Adipose tissue (tissue), 3 donors: ENCODE results near the gene DENND1A. TPM values are rescaled to one million over a fixed set of nuclear protein-coding genes. Genes with fewer than 3 reads are reported as not detected.

Experiments used
- H3K27ac ChIP-seq: one replicate; pipeline ENCODE4 v1.5.1; 2013; ENCODE audit warnings: low read depth, low read length
- WGBS, 3 donors: extraction: QIAGEN DNeasy Blood & Tissue Kit; methylation state at CpG; one replicate each; pipeline ENCODE4 v1.1.7; 2013; 5-methylcytosine and 5-hydroxymethylcytosine counted together
- polyA plus RNA-seq, 3 donors: library from polyadenylated mRNA; stranded (reverse); fragments of 200-250 nt; gene quantifications; one replicate each; pipeline ENCODE4 v1.2.3, GENCODE V29; 2013
- donor health status: healthy with polysubstance abuse.
- donor health status: Bipolar disorder and iron deficiency.
- donor health status: healthy.

The DENND1A gene
- polyA plus RNA-seq, 3 donors = 3.3 to 12.9 (median 9.4) TPM

DNA sequence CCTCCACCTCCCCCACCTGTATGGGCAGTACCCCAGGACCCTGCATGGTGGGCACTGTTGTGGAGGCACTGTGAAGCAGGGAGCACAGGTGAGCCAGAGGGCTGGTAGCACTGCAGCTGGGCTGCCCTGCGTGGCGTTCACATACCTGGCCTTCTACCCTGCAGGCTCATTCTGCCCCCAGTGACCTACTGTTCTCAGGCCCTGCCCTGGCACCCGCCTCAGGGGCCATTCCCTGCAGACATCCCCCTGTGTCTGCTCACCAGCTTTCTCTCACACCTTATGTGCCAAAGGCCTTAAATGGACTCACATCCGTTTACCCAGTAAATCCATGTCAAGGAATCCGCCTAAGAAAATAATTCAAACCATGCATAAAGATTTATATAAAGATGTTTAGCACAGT, 377.4 kb downstream of the DENND1A start:
- H3K27ac ChIP-seq = no peak overlapping the region
- 97 to 98% (median 98%) methylated on average over 5 of the region's 5 CpGs for WGBS, 3 donors

DNA sequence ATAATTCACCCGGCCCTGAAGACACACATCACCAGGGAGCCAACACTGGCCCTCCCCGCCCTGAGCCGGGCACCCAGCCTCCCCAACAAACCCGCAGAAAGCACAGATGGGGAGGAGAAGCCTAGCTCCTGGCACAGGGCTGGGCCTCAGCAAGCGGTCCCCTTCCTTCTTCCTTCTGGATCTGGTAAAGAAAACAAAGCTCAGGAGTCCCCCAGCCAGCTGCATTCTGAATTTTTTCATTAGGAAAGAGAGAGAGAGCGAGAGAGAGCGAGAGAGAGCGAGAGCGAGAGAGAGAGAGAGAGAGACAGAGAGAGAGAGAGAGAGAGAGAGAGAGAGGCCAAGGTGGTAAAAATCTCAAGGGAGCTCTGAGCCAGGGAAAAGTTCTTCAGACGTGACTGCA, 378.2 kb downstream of the DENND1A start:
- WGBS, 3 donors = 89 to 96% (median 91%) methylated on average over 10 of the region's 10 CpGs
- no peak overlapping the region for H3K27ac ChIP-seq

DNA sequence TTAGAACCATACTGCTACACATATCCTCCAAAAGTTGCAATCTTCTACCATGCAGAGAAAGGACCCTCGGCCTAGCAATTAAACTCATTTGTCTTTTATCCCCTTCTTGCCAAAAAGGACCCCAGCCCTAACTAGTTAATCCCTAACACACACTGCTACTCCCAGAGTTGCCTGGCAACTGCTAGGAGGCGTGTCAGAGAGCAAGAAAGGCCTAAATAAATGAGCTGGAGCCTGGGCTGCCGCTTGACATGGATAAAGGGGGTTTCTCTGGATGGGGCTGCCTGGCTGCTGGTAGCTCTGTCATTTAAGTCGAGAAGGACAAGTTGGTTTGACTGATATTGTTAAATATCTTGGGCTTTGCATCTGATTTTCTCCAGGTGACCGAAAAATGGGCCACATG, 379.1 kb downstream of the DENND1A start:
- no peak overlapping the region for H3K27ac ChIP-seq
- 83 to 91% (median 90%) methylated on average over 5 of the region's 5 CpGs for WGBS, 3 donors

DNA sequence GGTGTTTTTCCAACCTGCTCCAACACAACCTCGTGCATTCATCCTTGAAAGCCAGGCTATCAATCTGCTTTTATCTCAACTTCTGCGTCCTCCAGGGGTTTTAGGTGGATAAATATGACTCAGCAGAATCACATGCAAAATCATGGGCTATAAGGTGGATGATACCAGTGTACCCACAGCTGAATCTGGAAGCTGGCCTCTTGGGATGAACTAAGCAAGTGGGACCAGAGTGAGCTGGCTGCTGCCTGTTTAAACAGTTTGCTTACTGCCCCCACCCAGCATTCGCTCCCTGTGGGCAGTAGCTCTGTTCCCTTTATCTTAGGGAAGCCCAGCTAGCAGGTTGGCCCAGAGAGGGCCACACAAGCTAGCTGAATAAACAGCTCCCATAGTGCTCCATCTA, 379.9 kb downstream of the DENND1A start:
- WGBS, 3 donors = 54 to 86% (median 80%) methylated on average over 3 of the region's 3 CpGs

DNA sequence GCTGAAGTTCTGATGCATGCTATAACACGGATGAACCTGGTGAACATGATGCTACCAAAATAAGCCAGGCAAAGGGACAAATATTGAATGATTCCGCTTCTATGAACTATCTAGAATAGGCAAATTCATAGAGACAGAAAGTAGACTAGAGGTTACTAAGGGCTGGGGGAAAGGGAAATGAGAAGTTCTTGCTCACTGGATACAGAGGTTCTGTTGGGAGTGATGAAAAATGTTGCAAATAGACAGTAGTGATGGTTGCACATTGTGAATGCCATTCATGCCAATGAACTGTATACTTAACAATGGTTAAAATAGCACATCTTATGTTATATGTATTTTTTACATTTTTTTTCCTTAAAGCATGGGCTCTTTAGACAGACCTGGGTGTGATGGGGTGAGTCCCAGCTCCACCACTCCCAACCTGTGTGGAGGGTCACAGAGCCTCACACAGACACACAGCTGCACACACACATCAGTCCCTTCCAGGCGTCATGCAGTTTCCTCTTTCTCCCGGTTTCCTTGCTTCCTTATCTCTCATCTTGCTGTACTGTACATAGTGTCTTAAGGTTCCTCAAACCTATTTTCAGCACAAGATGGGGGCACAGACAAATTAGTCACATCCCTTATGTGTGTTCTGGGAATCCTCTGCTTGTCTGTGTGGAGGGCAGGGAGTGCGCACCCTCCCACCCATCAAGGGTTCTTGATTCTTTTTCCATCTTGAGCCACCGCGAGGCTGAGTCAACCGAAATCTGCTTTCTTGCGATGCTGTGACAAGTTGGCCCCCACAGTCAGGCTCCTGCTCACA, 381.0 kb downstream of the DENND1A start:
- H3K27ac ChIP-seq = no peak overlapping the region
- WGBS, 3 donors = 65 to 88% (median 73%) methylated on average over 9 of the region's 9 CpGs

More for the DNA sequence above, 379.9 kb downstream of the DENND1A start:
- no peak overlapping the region for H3K27ac ChIP-seq

DNA sequence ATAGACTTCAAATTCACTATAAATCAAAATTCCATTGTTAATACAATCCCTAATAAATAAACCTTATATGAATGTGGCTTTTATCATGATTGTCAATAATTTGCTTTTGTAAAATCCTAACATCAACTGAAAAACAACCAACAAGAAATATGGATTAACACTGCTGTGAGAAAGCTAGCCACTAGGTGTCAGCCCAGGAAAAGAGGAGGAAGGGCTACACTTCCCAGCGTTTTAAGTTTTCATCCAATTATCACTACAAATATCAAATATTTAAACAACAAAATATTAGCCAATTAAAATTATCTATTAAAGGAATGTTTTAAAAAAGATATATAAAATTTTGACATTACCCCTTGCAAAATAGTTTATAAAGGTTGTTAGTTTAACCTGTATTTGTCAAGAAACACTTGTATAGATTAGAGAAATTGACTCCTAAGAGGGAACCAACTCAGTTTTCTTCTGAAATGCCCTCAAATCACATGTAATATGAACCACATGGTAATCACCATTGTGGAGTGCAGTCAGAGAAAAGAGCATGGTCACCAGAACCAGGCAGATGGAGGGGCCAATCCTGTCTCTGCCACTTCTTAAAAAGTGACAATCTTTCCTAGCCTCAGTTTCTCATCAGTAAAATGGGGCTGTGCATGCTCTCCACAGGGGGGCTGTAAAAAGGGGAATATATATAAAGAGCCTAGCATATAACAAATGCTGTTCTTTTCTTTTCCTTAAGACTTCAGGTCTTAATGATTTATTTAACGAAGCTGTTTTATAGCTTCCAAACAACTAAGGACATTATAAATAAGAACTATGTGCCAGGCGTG, 385.7 kb downstream of the DENND1A start:
- whole genome bisulfite sequencing, 3 donors = 64 to 68% (median 67%) methylated on average over 3 of the region's 3 CpGs
- H3K27ac ChIP-seq = no peak overlapping the region

DNA sequence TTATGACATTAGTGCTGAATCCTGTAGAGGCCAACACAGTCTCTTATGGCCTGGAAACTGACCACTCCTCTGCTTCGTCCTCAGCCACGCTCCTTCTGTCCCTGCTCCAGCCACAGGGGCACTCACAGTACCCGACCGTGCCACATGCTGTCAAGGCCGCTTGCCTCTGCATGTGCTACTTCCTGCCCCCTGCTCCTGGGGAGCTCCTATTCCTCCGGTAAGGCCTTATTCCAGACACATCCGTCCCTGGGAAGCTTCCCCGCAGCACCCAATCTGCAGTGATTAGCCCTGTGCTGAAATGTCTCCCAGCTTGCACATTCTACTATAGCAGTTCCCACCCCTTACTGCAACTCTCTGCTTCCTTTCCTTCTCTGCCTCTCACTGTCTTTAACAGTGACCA, 386.4 kb downstream of the DENND1A start:
- 77 to 86% (median 84%) methylated on average over 8 of the region's 8 CpGs for WGBS, 3 donors
- no peak overlapping the region for H3K27ac ChIP-seq

DNA sequence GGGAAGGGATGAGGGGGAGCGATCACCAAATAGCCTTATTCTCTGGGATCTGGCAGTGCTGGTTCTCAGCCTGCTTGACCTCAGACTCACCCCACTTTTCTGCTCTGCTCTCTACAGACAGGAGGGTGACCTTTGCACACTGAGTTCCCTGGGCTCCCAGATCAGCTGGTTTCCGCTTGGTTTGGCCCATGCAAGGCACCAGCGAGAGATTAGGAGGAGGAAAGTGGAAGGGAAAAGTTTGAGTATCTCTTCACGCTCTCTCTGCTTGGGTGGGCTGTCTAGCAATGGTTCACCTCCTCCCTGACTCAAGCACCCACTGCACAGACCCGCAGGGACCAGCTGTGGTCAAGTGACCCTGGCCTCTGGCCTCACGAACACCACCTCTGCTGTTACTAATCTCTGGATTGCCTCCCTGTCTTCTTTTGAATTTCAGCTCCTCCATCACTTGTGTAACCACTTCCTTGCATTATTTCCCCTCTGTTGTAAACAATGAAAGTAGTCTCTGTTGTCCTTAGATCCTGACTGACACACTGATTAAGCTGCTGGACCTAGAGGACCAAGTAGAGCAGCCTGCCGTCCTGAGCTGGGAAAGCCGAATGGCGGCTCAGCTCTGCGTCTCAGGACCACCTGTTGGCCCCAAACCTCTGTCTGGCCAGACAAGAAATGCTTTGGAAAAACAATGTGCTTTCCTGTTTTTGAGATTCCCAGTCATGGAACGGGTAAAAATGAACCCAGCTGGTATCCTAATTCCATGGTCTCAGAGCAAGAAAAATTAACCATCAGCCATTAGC, 387.3 kb downstream of the DENND1A start:
- WGBS, 3 donors = 80 to 85% (median 82%) methylated on average over 11 of the region's 11 CpGs
- H3K27ac ChIP-seq = no peak overlapping the region

DNA sequence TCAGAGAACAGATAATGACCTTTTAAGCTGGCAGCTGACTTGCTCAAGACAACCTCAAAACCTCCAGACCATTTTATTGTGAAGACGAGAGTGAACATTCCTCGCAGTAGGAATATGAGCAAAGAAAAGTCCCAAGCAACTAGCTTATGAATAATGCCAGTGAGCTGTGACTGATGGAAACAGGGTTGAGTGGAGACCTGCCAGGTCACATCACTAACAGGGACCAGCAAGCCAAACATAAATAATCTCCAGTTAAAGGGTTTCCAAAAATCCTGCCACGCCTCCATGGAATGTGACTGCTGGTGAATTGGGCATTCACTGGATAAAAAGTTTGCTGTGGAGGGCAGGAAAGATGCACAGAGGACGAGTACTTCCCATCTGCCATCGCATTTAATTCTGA, 388.5 kb downstream of the DENND1A start:
- WGBS, 3 donors = 87 to 90% (median 89%) methylated on average over 5 of the region's 5 CpGs
- no peak overlapping the region for H3K27ac ChIP-seq

DNA sequence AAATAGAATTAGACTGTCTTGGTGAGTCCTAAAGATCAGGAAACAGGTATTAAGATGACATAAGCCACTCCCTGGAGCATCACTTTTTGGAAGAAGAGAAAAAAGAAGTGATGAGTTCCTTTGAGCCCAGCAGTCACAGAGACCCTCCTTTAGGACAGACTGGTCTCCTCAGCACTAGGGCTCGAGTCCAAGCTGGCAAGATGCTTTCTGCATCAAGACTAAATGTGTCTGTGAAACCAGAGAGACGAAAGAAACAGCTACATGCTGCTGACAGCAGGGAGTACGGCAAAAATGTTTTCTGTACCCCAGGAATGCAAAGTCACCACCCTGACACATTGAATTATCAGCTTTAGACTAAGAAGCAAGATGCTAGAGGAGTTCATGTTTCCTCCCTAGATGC, 389.5 kb downstream of the DENND1A start:
- H3K27ac ChIP-seq = no peak overlapping the region
- whole genome bisulfite sequencing, 3 donors = 76 to 86% (median 83%) methylated on average over 3 of the region's 3 CpGs

DNA sequence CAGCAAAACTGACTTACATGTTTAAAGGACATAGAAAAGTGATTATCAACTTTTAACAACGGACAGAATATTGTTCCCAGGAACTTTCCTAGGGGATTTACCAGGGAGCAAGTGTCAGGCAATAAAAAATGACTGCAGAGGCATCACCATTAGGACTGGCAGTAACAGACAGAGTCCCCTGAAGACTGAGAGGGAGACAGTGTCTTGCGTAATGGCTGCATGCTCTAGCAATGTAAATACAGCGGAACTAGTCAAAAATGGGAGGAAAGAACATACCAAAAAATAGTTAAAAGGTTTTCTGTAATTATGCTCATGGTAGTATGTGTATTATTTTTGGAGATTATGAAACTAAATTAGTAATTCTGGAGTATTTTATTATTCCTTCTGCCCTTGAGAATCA, 392.1 kb downstream of the DENND1A start:
- 78 to 83% (median 82%) methylated on average over 3 of the region's 3 CpGs for WGBS, 3 donors
- no peak overlapping the region for H3K27ac ChIP-seq

DNA sequence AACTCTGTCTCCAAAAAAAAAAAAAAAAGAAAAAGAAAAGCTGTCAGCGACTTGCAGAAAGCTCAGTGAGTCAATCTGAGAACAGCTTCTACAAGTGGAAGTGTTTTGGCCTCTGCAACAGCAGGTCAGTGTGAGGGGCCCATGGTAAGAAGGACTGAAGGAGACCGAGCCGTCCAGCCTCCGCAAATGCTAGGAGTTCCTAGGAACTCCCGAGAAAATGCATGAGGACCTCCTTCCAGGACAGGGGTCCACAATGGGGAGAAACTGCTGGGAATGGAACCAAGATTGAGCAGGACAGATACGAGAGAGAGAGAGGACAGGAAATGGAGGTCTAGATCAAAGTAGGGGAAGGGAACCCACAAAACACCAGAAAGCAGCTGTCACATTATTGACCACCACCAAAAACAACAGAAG, 393.5 kb downstream of the DENND1A start:
- WGBS, 3 donors = 88 to 96% (median 92%) methylated on average over 6 of the region's 6 CpGs
- no peak overlapping the region for H3K27ac ChIP-seq

DNA sequence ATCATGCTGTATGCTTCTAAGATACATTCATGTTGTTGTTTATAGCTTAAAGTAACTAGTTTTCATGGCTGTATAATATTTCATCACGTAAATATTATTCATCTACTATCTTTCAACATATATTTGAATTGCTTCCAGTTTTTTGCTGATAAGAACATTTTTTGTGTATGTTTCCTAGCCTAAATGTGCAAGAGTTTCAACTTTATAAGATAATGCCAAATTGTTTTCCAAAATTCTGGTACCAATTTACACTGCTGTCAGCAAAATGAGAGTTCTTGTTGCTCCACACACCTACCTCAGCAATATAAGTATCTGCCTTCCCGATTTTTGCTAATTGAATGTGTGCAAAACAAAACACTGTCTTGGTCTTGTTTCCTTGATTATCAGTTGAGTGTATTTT, 395.6 kb downstream of the DENND1A start:
- H3K27ac ChIP-seq = no peak overlapping the region
- WGBS, 3 donors = 94 to 95% (median 94%) methylated on average over 2 of the region's 2 CpGs

DNA sequence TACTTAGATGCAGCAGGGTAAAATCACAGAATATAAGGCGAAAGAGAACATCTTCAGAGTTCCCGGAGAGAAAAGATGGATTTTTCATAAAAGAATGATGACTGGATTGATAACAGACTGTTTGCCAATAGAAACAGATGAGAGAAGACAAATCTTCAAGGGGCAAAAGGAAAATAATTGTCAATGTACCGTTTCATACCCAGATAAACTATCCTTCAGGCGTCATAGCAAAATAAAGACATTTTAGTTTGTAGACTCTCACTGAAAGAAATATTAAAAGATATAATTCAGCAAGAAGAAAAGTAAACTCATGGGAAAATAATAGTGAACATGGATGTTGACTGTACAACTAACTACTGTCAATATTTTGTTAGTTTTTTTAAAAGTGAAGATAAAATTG, 399.7 kb downstream of the DENND1A start:
- 74 to 82% (median 74%) methylated on average over 4 of the region's 4 CpGs for whole genome bisulfite sequencing, 3 donors
- H3K27ac ChIP-seq = no peak overlapping the region

DNA sequence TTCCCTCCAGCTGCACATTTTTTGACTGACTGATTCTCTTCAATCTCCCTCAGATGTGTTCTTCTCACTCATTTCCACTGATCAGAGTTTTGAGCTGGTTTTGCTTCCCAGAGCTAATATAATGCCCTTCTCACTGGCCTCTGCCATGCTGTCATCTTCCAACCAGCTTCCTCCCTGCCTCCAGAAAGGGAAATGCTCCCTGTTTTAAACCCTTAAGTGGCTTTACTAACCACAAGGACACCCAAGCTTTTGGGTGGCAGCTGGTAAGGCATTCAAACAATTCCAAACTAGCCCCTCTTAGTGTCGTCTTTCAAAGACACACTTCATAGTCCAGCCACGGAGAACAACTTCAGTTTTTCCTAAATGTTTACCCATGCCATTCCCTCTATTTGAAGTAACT, 401.4 kb downstream of the DENND1A start:
- no peak overlapping the region for H3K27ac ChIP-seq
- WGBS, 3 donors = 78 to 83% (median 80%) methylated on average over 2 of the region's 2 CpGs

DNA sequence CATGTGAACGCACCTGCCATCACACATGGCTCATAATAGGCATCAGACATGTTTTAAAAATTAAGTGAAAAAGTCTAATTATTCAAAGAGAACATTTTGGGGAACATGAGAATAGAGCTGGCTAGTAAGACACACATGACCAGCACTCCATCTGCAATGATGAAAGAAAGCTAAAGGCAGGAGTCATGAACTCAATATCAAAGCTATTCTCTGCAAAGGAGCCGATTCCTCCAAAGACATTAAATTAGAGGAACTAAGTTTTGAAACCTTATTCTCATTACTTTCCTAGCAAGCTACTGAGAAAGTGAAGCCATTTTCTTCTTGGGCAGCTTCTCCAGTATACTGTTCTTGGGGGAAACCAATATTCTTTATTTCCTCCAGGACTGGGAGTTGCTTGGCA, 401.9 kb downstream of the DENND1A start:
- H3K27ac ChIP-seq = no peak overlapping the region
- WGBS, 3 donors = 89 to 94% (median 90%) methylated on average over 2 of the region's 2 CpGs

DNA sequence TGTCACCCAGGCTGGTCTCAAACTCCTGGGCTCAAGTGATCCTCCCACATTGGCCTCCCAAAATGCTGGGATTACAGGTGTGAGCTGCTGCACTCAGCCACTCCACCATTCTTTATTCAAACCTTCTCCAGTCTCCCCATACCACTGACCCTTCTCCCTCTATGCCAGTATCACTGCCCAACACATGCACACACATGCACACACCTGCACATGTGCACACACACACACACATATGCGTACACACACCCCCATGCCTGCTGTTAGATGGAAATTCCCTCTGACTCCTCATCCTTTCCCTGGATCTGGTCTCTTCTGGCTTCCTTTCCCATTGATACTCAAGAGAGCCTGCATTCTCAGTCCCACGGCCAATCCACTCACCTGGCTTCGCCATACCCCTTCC, 404.0 kb downstream of the DENND1A start:
- 92 to 98% (median 98%) methylated on average over 3 of the region's 3 CpGs for WGBS, 3 donors
- H3K27ac ChIP-seq = no peak overlapping the region

DNA sequence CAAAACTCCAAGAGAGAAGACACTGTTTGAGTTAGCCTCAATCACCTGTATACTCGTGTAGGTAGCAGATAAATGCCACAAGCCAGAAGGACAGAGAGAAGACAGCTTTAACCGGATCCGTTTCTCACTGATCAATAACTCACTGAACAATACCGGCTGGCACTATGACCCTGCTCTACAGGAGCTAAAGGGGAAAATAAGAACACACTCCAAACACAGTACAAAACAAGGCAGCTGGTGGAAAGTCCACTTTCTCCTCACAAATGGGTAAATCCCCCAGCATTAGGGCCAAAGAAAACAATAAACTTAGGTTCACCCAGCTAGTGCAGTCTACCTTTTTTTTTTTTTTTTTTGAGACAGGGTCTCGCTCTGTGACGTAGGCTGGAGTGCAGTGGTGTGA, 404.5 kb downstream of the DENND1A start:
- 87 to 96% (median 88%) methylated on average over 6 of the region's 6 CpGs for WGBS, 3 donors
- no peak overlapping the region for H3K27ac ChIP-seq

DNA sequence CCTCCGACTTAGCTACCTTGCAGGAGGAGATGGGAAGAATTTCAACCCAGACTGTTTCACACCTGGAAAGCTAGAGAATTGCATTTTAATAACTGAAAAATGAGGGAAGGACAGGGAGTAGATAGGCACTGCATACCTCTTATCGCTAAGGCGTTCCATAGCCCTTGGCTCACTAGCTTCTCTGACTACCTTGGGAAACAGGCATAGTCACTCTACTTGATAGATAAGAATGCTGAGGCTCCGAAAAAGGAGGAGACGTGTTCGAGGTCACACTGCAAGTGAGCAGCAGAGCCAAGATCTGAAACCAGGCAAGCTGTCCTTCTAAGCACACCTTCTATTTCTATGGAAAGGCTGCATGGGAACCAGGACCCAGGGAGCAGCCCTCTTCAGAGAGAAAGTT, 405.1 kb downstream of the DENND1A start:
- H3K27ac ChIP-seq = no peak overlapping the region
- 87 to 96% (median 94%) methylated on average over 6 of the region's 6 CpGs for WGBS, 3 donors
